ENCODE results near the gene CALN1. TPM values are rescaled to one million over a fixed set of nuclear protein-coding genes. Genes with fewer than 3 reads are reported as not detected.
"Not testable (repeated sequence)": the region's sequence is repeated elsewhere in the genome, so short reads cannot be mapped to it uniquely, and the experiment has no call there.

CALN1 gene
- total RNA-seq, 4 donors from 2014 or later, result under 0.01 to 1.2 (median 0.22) TPM; not detected in 1

DNA sequence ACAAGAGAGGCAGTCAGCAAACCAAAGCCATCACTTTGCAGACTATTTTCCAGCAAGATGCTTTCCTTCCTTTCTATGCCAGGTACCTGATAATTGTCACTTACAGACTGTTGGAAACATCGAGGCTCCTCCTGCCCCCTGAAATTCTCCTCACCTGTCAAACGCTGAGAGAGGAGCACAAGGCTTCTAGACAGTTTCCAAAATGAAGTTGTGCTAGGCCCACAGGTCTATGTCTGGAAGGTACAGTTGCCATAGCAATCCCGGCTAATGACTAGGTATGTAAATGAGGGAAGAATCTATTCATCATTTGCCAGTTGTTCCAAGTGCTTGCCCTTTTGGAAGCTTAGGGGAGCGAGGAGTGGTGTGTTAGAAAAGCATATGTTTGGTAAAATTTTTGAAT is 334.4 kb downstream of the CALN1 start:
- Histone ChIP-seq H3K27me3 (no peaks in the 10 kb centered on the region), H3K36me3 (no peaks in the 10 kb centered on the region), H3K9me3 (peaks cover 0 to 16% (median 0%) of the 10 kb centered on the region in 4 donors), H3K4me3 (no peak overlapping the region), H3K27ac (no peak overlapping the region), H3K4me1 (no peaks in the 10 kb centered on the region)
- no peak for DNase-seq (ENCODE audit: low spot score in 2 of 2)
- TF ChIP-seq EP300 (IDR thresholded peaks at IDR 0.05) (no peak), POLR2A (IDR thresholded peaks at IDR 0.05) (no peak), CTCF (IDR thresholded peaks at IDR 0.05) (no peak)
- 84% methylated on average over 4 of the region's 4 CpGs for WGBS, 2 donors

DNA sequence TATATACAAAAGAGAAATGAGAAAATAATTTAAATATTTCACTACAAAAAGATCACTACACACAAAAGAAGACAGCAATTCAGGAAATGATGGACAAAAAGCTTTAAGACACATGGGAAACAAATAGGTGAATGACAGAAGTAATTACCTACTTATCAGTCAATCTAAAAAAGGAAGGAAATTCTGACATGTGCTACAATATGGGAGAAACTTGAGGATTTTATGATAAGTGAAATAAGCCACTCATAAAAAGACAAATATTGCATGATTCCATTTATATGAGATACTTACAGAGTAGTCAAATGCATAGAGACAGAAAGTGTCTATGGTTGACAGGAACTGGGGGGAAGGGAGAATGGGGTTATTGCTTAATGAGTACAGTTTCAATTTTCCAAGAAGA is 339.2 kb downstream of the CALN1 start:
- Histone ChIP-seq H3K36me3 (no peaks in the 10 kb centered on the region), H3K4me3 (no peak overlapping the region), H3K9me3 (peaks cover 0 to 36% (median 0%) of the 10 kb centered on the region in 4 donors), H3K27me3 (no peaks in the 10 kb centered on the region), H3K4me1 (no peaks in the 10 kb centered on the region), H3K27ac (no peak overlapping the region)
- no peak for TF ChIP-seq POLR2A (IDR thresholded peaks at IDR 0.05)
- TF ChIP-seq CTCF (IDR thresholded peaks at IDR 0.05), result no peak
- TF ChIP-seq EP300 (IDR thresholded peaks at IDR 0.05), result no peak
- DNase-seq (ENCODE audit: low spot score in 2 of 2), result no peak

DNA sequence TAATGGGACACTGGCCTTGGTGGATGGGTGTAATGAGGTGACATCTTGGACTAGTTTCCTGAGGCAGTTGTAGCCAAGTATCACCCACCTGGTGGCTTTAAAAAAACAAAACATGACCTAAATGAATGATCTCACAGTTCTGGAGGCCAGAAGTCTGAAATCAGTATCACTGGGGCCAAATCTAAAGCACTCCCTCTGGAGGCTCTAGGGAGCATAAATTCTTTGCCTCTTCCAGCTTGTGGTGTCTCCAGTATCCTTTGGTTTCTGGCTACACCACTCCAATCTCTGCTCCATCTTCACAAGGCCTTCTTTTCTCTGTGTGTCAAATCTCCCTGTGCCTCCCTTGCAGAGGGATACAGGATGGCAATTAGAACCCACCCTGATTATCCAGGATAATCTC is 342.9 kb downstream of the CALN1 start:
- Histone ChIP-seq H3K27me3 (no peaks in the 10 kb centered on the region), H3K4me3 (no peak overlapping the region), H3K27ac (no peak overlapping the region), H3K9me3 (peaks cover 0 to 30% (median 0%) of the 10 kb centered on the region in 4 donors), H3K36me3 (no peaks in the 10 kb centered on the region), H3K4me1 (no peaks in the 10 kb centered on the region)
- TF ChIP-seq CTCF (IDR thresholded peaks at IDR 0.05) (no peak), POLR2A (IDR thresholded peaks at IDR 0.05) (no peak), EP300 (IDR thresholded peaks at IDR 0.05) (no peak)
- DNase-seq (ENCODE audit: low spot score in 2 of 2), result no peak

DNA sequence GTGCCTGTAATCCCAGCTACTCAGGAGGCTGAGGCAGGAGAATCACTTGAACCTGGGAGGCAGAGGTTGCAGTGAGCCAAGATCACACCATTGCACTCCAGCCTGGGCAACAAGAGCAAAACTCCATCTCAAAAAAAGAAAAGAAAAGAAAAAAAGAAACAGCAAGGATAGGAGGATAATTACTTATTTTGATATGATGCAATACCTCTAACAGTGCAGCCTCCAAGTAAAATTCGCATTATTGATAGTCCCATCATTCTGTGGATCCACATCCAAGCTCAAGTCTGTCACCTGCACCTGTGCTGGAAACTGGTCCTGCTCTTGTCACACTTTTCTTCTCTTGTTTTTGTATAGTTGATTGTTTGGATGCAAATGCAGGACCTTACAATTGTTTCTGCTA is 346.4 kb downstream of the CALN1 start:
- WGBS, 2 donors, result 97 to 98% methylated on average over 1 of the region's 1 CpG

GRCh38 chr7:72064916-72065315 is 347.2 kb downstream of the CALN1 start:
- Histone ChIP-seq H3K4me3 (no peak overlapping the region), H3K27me3 (no peaks in the 10 kb centered on the region), H3K36me3 (no peaks in the 10 kb centered on the region), H3K9me3 (peaks cover 0 to 15% (median 0%) of the 10 kb centered on the region in 4 donors), H3K27ac (no peak overlapping the region), H3K4me1 (no peaks in the 10 kb centered on the region)
- DNase-seq (ENCODE audit: low spot score in 2 of 2), result no peak
- TF ChIP-seq EP300 (IDR thresholded peaks at IDR 0.05) (no peak), POLR2A (IDR thresholded peaks at IDR 0.05) (no peak)

More for the DNA sequence above, 346.4 kb downstream of the CALN1 start:
- peaks cover 0 to 14% (median 0%) of the 10 kb centered on the region in 4 donors for H3K9me3 ChIP-seq
- H3K36me3 ChIP-seq; H3K4me3 ChIP-seq; H3K27ac ChIP-seq; H3K4me1 ChIP-seq; DNase-seq (ENCODE audit: low spot score in 2 of 2); H3K27me3 ChIP-seq: not testable (repeated sequence)

DNA sequence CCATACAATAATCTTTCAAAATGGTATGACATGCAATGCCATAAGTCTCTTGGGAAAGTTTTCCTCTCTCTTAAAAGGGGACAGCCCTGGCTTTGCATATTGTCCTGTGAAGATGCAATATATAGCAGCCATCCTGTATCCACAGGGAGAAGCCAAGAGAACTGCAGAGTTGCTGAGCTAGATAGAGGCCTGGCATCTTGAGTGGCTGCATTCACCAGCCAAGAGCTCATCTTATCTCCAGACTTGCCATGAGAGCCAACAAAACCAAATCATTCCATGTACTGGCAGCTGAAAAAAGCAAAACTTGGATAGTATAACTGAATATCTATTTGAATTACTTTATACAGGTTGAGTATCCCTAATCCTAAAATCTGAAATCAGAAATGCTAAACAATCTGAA is 348.8 kb downstream of the CALN1 start:
- Histone ChIP-seq H3K4me1 (no peaks in the 10 kb centered on the region), H3K27ac (no peak overlapping the region), H3K36me3 (no peaks in the 10 kb centered on the region), H3K27me3 (no peaks in the 10 kb centered on the region), H3K9me3 (peaks cover 0 to 15% (median 0%) of the 10 kb centered on the region in 4 donors), H3K4me3 (no peak overlapping the region)
- TF ChIP-seq POLR2A (IDR thresholded peaks at IDR 0.05) (no peak), EP300 (IDR thresholded peaks at IDR 0.05) (no peak), CTCF (IDR thresholded peaks at IDR 0.05) (no peak)
- no peak for DNase-seq (ENCODE audit: low spot score in 2 of 2)
